ENCODE data around the gene ZNF398.
"Not testable (repeated sequence)": the region's sequence is repeated elsewhere in the genome, so short reads cannot be mapped to it uniquely, and the experiment has no call there.

ZNF398 gene

GRCh38 chr7:149225656-149226055 lies 78.4 kb downstream of the ZNF398 start:
- DNase-seq (ENCODE audit: low read depth in 2 of 2): no peak

- not testable (repeated sequence) for DNase-seq (ENCODE audit: low read depth in 2 of 2)
These were observed 79.1 kb downstream of the ZNF398 start for GRCh38 chr7:149226366-149226765.

GRCh38 chr7:149226840-149227494 lies 79.7 kb downstream of the ZNF398 start:
- DNase-seq (ENCODE audit: low read depth in 2 of 2): no peak

GRCh38 chr7:149228831-149229471 lies 81.7 kb downstream of the ZNF398 start:
- no peak for DNase-seq (ENCODE audit: low read depth in 2 of 2)

- no peak for DNase-seq (ENCODE audit: low read depth in 2 of 2)
These were observed 82.3 kb downstream of the ZNF398 start for GRCh38 chr7:149229526-149229925.

- DNase-seq (ENCODE audit: low read depth in 2 of 2): no peak
These were observed 85.1 kb downstream of the ZNF398 start for GRCh38 chr7:149232362-149232761.
